IMR-90 (cell line): ENCODE measurements around the gene CROCC. TPM values are rescaled to one million over a fixed set of nuclear protein-coding genes. Genes with fewer than 3 reads are reported as not detected.

ENCODE experiments used
- ATAC-seq: fragments of 200-7000 bp; cut with Tn5 transposase; 2 replicates; pipeline ENCODE4 v1.9.1; 2020; ENCODE audit warnings: low read depth, mild to moderate bottlenecking, moderate library complexity
- BruUV-seq: library from RNA; stranded (reverse); fragments of 400-500 nt; replicated peaks from 2 replicates; lab custom pipeline; 2021; lab: Mats Ljungman, UMichigan
- CTCF ChIA-PET: fragments of 300-600 bp; formaldehyde crosslinking; extraction: SDS; loops from one replicate; lab custom pipeline; 2021; ENCODE audit warnings: antibody characterized with exemption; lab: Yijun Ruan, JAX
- POLR2A ChIA-PET: fragments of 300-600 bp; sonication (Branson Sonifier 250); formaldehyde crosslinking; loops from one replicate; lab custom pipeline; 2022; ENCODE audit warnings: antibody characterized with exemption; ENCODE audit not compliant: unreplicated experiment; lab: Charles Lee
- DNase-seq: peaks from one replicate; pipeline ENCODE4 v3.0.0; 2013
- H2AFZ ChIP-seq: replicated peaks from 2 replicates; pipeline ENCODE3; 2013; ENCODE audit warnings: low read length, mild to moderate bottlenecking; ENCODE audit not compliant: poor library complexity
- H2AK5ac ChIP-seq: 2 replicates; pipeline ENCODE4 v1.6.1; 2013; ENCODE audit warnings: low read depth, low read length, inconsistent platforms
- H2AK9ac ChIP-seq: replicated peaks from 2 replicates; pipeline ENCODE3; 2013; ENCODE audit warnings: mild to moderate bottlenecking, low read depth, low read length, moderate library complexity; ENCODE audit not compliant: poor library complexity
- H2BK120ac ChIP-seq: 2 replicates; pipeline ENCODE4 v1.6.1; 2013; ENCODE audit warnings: low read depth, low read length, inconsistent platforms
- H2BK15ac ChIP-seq: 3 replicates; pipeline ENCODE4 v1.6.1; 2013; ENCODE audit warnings: low read depth, low read length, inconsistent platforms
- H2BK20ac ChIP-seq: 2 replicates; pipeline ENCODE4 v1.6.1; 2013; ENCODE audit warnings: low read depth, mild to moderate bottlenecking, inconsistent platforms, low read length, moderate library complexity
- H2BK5ac ChIP-seq: 2 replicates; pipeline ENCODE4 v1.6.1; 2013; ENCODE audit warnings: mild to moderate bottlenecking, low read depth, low read length, inconsistent platforms; ENCODE audit not compliant: poor library complexity, severe bottlenecking
- H3K14ac ChIP-seq: replicated peaks from 2 replicates; pipeline ENCODE4 v1.6.1; 2013; ENCODE audit warnings: low read depth, low read length, inconsistent platforms
- H3K18ac ChIP-seq: 2 replicates; pipeline ENCODE4 v1.6.1; 2013; ENCODE audit warnings: low read depth, low read length, control low read depth
- H3K23ac ChIP-seq: 2 replicates; pipeline ENCODE4 v1.6.1; 2013; ENCODE audit warnings: low read depth, low read length, inconsistent platforms
- H3K27ac ChIP-seq: 2 replicates; pipeline ENCODE4 v1.5.1; 2013; ENCODE audit warnings: mild to moderate bottlenecking, control low read depth, low read length; ENCODE audit not compliant: insufficient read depth
- H3K27me3 ChIP-seq: 2 replicates; pipeline ENCODE4 v1.6.1; 2013; ENCODE audit warnings: low read length; ENCODE audit not compliant: control insufficient read depth, insufficient read depth
- H3K36me3 ChIP-seq: 2 replicates; pipeline ENCODE4 v1.6.1; 2013; ENCODE audit warnings: low read length, mixed read lengths; ENCODE audit not compliant: control insufficient read depth, insufficient read depth
- H3K4ac ChIP-seq: 2 replicates; pipeline ENCODE4 v1.6.1; 2013; ENCODE audit warnings: low read depth, low read length, inconsistent platforms
- H3K4me1 ChIP-seq: 2 replicates; pipeline ENCODE4 v1.6.1; 2013; ENCODE audit warnings: low read length, mixed read lengths; ENCODE audit not compliant: control insufficient read depth, insufficient read depth
- H3K4me2 ChIP-seq: 2 replicates; pipeline ENCODE4 v1.6.1; 2013; ENCODE audit warnings: low read depth, mild to moderate bottlenecking, control low read depth, low read length, moderate library complexity
- H3K4me3 ChIP-seq: 2 replicates; pipeline ENCODE4 v1.5.1; 2013; ENCODE audit warnings: low read depth, mild to moderate bottlenecking, control low read depth, low read length, moderate library complexity; ENCODE audit not compliant: insufficient read depth
- H3K56ac ChIP-seq: 2 replicates; pipeline ENCODE4 v1.6.1; 2013; ENCODE audit warnings: low read length, inconsistent platforms; ENCODE audit not compliant: insufficient read depth; ENCODE audit errors: extremely low read depth
- H3K79me1 ChIP-seq, 2 experiments: 2 replicates each; pipeline ENCODE4 v1.6.1; 2013; ENCODE audit warnings: low read length in 2 of 2, inconsistent platforms in 1 of 2, low read depth in 1 of 2
- H3K9ac ChIP-seq: 2 replicates; pipeline ENCODE4 v1.6.1; 2013; ENCODE audit warnings: low read depth, low read length, control low read depth
- H3K9me1 ChIP-seq: 2 replicates; pipeline ENCODE4 v1.6.1; 2013; ENCODE audit warnings: low read length, inconsistent platforms; ENCODE audit not compliant: insufficient read depth
- H3K9me3 ChIP-seq: 2 replicates; pipeline ENCODE4 v1.6.1; 2013; ENCODE audit warnings: low read length; ENCODE audit not compliant: control insufficient read depth, insufficient read depth
- H4K20me1 ChIP-seq: 2 replicates; pipeline ENCODE4 v1.6.1; 2013; ENCODE audit warnings: low read length, inconsistent platforms; ENCODE audit not compliant: insufficient read depth
- H4K5ac ChIP-seq: 2 replicates; pipeline ENCODE4 v1.6.1; 2013; ENCODE audit warnings: mild to moderate bottlenecking, low read depth, low read length, control low read depth
- H4K8ac ChIP-seq, 2 experiments: 2 replicates each; pipeline ENCODE4 v1.6.1; 2013; ENCODE audit warnings: low read depth in 2 of 2, low read length in 2 of 2, control low read depth in 1 of 2, inconsistent platforms in 1 of 2
- H4K91ac ChIP-seq: 2 replicates; pipeline ENCODE4 v1.6.1; 2013; ENCODE audit warnings: low read depth, low read length, inconsistent platforms; ENCODE audit not compliant: insufficient read depth
- CEBPB ChIP-seq: IDR thresholded peaks from 2 replicates; pipeline ENCODE4 v1.6.1; 2012; ENCODE audit warnings: low read depth, low read length, improper control_type of control experiment
- CHD1 ChIP-seq: IDR thresholded peaks from 2 replicates; pipeline ENCODE4 v1.6.1; 2012; ENCODE audit warnings: low read depth, low read length, improper control_type of control experiment
- FOS ChIP-seq: fragments of 150-350 bp; IDR thresholded peaks from 2 replicates; pipeline ENCODE4 v1.6.1; 2016; ENCODE audit warnings: low read depth, low read length
- MAFK ChIP-seq: IDR thresholded peaks from 2 replicates; pipeline ENCODE4 v1.6.1; 2012; ENCODE audit warnings: low read depth, low read length, improper control_type of control experiment
- SMC3 ChIP-seq: fragments of 150-350 bp; IDR thresholded peaks from 2 replicates; pipeline ENCODE4 v1.6.1; 2016; ENCODE audit warnings: low read depth, mild to moderate bottlenecking, antibody characterized with exemption, low read length, moderate library complexity
- WGBS, 2 experiments: methylation state at CpG; one replicate each; pipeline versions ENCODE4 v1.1.5 to v1.1.7; 2013; ENCODE audit warnings: missing lambda C conversion rate in 2 of 2; ENCODE audit not compliant: insufficient read length in 1 of 2; ENCODE audit errors: extremely low coverage in 2 of 2; 5-methylcytosine and 5-hydroxymethylcytosine counted together
- dilution Hi-C: fragments of 300-500 bp; cut with HindIII; formaldehyde crosslinking; loops from one replicate; pipeline ENCODE4 v1.14.3; 2018; ENCODE audit warnings: low sequenced_read_pairs; ENCODE audit not compliant: unreplicated experiment
- in situ Hi-C: fragments of 300-500 bp; cut with MboI; formaldehyde crosslinking; loops from 3 replicates; pipeline ENCODE4 v1.14.3; 2019; ENCODE audit warnings: low sequenced_read_pairs, inconsistent platforms, mixed read lengths
- intact Hi-C: fragments of 100-400 bp; cut with micrococcal nuclease; formaldehyde crosslinking; loops from 2 replicates; pipeline ENCODE4 v1.10.0; 2022
- polyA plus RNA-seq, 3 experiments: library from polyadenylated mRNA; depleted of rRNA; stranded (reverse); fragments of >200 nt; gene quantifications; 2 replicates each; pipeline ENCODE4 v1.2.3, GENCODE V29; 2012; ENCODE audit warnings: low replicate concordance in 1 of 3
- total RNA-seq: library from RNA; depleted of rRNA; stranded (reverse); fragments of >200 nt; gene quantifications from 2 replicates; pipeline ENCODE4 v1.2.3, GENCODE V29; 2012
- TF ChIP-seq, protein P1 (sequence below): fragments of 150-350 bp; IDR thresholded peaks from 2 replicates; pipeline ENCODE4 v1.6.1; 2016; ENCODE audit warnings: low read depth, mild to moderate bottlenecking, low read length, moderate library complexity, borderline replicate concordance

The CROCC gene
- total and polyA plus RNA-seq, 2 of the 4 experiments (the other 2 are of a cell fraction), result 7.5 to 13.7 TPM

GRCh38 chr1:16975838-16976237 lies 54.1 kb downstream of the CROCC start:
- Histone ChIP-seq H3K9me3 (no peaks in the 10 kb centered on the region), H3K36me3 (peaks cover 3% of the 10 kb centered on the region; the same call in 1 of the 2 replicates), H3K4ac (no peak overlapping the region), H2AK5ac (no peak overlapping the region), H4K20me1 (peaks cover 3% of the 10 kb centered on the region; the same call in 1 of the 2 replicates), H3K4me1 (peaks cover 4% of the 10 kb centered on the region; the same call in 1 of the 2 replicates), H3K79me1 (no peaks in the 10 kb centered on the region; a peak in 1 of 4 replicates), H2BK20ac (no peak overlapping the region), H4K5ac (no peak overlapping the region), H3K9me1 (no peaks in the 10 kb centered on the region), H2AK9ac (no peak overlapping the region), H3K4me2 (no peak overlapping the region), H3K56ac (no peak overlapping the region), H3K14ac (no peak overlapping the region), H2BK120ac (no peak overlapping the region), H3K18ac (no peak overlapping the region), H4K91ac (no peak overlapping the region), H3K9ac (no peak overlapping the region), H3K27me3 (no peaks in the 10 kb centered on the region), H3K23ac (no peak overlapping the region), H3K4me3 (no peak overlapping the region), H2BK5ac (no peak overlapping the region), H2BK15ac (no peak overlapping the region), H3K27ac (no peak overlapping the region), H4K8ac (no peak overlapping the region), H2AFZ (no peak overlapping the region)
- in situ Hi-C loops, result no loop called here
- intact Hi-C loops, result no loop called here
- DNase-seq (no peak), ATAC-seq (no peak)
- dilution Hi-C loops, result no loop called here
- BruUV-seq, result no TSS peak
- ChIA-PET CTCF (no interaction called here), POLR2A (no interaction called here)
- 88% methylated on average over 10 of the region's 14 CpGs; no CpG with 5 or more reads in 1 of the 2 experiments for WGBS, 2 experiments
- TF ChIP-seq CHD1, result no peak
- TF ChIP-seq FOS, result no peak
- no peak for TF ChIP-seq MAFK
- TF ChIP-seq, protein P1, sequence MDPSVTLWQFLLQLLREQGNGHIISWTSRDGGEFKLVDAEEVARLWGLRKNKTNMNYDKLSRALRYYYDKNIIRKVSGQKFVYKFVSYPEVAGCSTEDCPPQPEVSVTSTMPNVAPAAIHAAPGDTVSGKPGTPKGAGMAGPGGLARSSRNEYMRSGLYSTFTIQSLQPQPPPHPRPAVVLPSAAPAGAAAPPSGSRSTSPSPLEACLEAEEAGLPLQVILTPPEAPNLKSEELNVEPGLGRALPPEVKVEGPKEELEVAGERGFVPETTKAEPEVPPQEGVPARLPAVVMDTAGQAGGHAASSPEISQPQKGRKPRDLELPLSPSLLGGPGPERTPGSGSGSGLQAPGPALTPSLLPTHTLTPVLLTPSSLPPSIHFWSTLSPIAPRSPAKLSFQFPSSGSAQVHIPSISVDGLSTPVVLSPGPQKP, result no peak
- TF ChIP-seq SMC3, result no peak
- no peak for TF ChIP-seq CEBPB
